Transverse colon (tissue), 4 donors: Measurements from ENCODE around the gene C19orf38. TPM values are rescaled to one million over a fixed set of nuclear protein-coding genes. Genes with fewer than 3 reads are reported as not detected.

Source experiments
- DNase-seq: peaks from one replicate; pipeline ENCODE4 v3.0.0-alpha.2; 2019
- H3K27ac ChIP-seq, 4 donors: fragments of 200-600 bp; sonication (generic); 2 replicates each; pipeline ENCODE4 v1.5.1; 2016 to 2018; ENCODE audit warnings: inconsistent platforms in 4 of 4
- H3K27me3 ChIP-seq: fragments of 200-600 bp; sonication (generic); 2 replicates; pipeline ENCODE4 v1.5.1; 2017; ENCODE audit warnings: inconsistent platforms
- H3K36me3 ChIP-seq, 4 donors: fragments of 200-600 bp; sonication (generic); 2 replicates each; pipeline ENCODE4 v1.5.1; 2017 to 2019; ENCODE audit warnings: inconsistent platforms in 4 of 4
- H3K4me1 ChIP-seq, 4 donors: fragments of 200-600 bp; sonication (generic); 2 replicates each; pipeline ENCODE4 v1.5.1; 2017 to 2020; ENCODE audit warnings: inconsistent platforms in 4 of 4
- H3K4me3 ChIP-seq, 4 donors: fragments of 200-600 bp; sonication (generic); 1 replicate in 1 of 4; 2 replicates in 3 of 4; pipeline versions ENCODE4 v1.5.1 to v1.6.1; 2017 to 2019; ENCODE audit warnings: inconsistent platforms in 4 of 4
- H3K9me3 ChIP-seq, 2 donors: fragments of 200-600 bp; sonication (generic); 2 replicates each; pipeline ENCODE4 v1.5.1; 2017 to 2019; ENCODE audit warnings: inconsistent platforms in 2 of 2
- EP300 ChIP-seq: sonication (generic); formaldehyde crosslinking; IDR thresholded peaks from one replicate; pipeline ENCODE4 v1.6.1; 2017; ENCODE audit warnings: antibody characterized with exemption, low read depth
- POLR2A ChIP-seq: fragments of 450-650 bp; IDR thresholded peaks from one replicate; pipeline ENCODE4 v1.6.1; 2016; ENCODE audit warnings: antibody characterized with exemption, mild to moderate bottlenecking, moderate library complexity
- POLR2AphosphoS5 ChIP-seq, 3 donors: sonication (generic); formaldehyde crosslinking; IDR thresholded peaks; one replicate each; pipeline ENCODE4 v1.6.1; 2016; ENCODE audit warnings: antibody characterized with exemption in 3 of 3
- WGBS, 2 donors: methylation state at CpG; one replicate each; pipeline ENCODE4 v1.1.5; 2018; ENCODE audit warnings: low coverage in 1 of 2; 5-methylcytosine and 5-hydroxymethylcytosine counted together
- in situ Hi-C, 4 donors: fragments of 200-750 bp; cut with MboI; loops; one replicate each; pipeline versions ENCODE4 v1.15.0 to v1.15.1; 2017; ENCODE audit warnings: low sequenced_read_pairs in 3 of 4, low pct_ligation_motif_present in 1 of 4, low pct_unique_long_range_greater_than_20kb in 1 of 4
- intact Hi-C: fragments of 100-400 bp; cut with DNase I; formaldehyde crosslinking; loops from one replicate; pipeline ENCODE4 v1.15.1; 2023; ENCODE audit warnings: low total_unique reads
- total RNA-seq, 4 donors: library from RNA; depleted of rRNA; stranded (reverse); fragments of >200 nt; gene quantifications; one replicate each; pipeline ENCODE4 v1.1.0, GENCODE V29; 2016
- TF ChIP-seq, protein P1 (sequence below), 5 experiments: fragments of 200-600 bp in 3 of 5; fragments of 450-650 bp in 2 of 5; sonication (generic) in 3 of 5; IDR thresholded peaks; 1 replicate in 2 of 5; 2 replicates in 3 of 5; pipeline ENCODE4 v1.5.1; 2016 to 2017; ENCODE audit warnings: antibody characterized with exemption in 5 of 5, inconsistent platforms in 3 of 5, mild to moderate bottlenecking in 2 of 5, moderate library complexity in 1 of 5

C19orf38 gene
- total RNA-seq, 4 donors from 2014 or later = 0.79 to 1.8 (median 0.96) TPM; not detected in 1

DNA sequence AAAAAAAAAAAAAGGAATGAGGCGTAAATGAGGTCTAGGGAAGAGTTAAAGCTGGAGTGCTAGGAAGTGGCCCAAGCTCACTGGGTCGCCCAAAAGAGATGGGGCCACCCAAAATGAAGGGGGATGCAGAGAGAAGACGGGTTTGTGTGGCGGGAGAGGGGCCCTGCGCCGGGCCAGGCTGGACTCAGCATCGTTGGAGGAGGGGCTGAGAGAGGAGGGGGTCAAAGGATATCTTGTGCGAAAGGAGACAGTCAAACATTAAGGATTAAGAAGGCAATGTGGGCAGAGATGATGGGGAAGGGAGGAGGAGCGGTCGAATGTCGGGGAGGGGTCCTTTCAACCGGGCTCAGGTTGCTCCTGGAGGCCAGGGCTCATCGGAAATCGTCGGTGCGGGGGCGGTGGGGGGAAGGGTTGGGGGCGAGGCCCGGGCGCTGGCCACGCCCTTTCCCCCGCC is 22.3 kb downstream of the C19orf38 start:
- TF ChIP-seq POLR2A = peak; percentile 14
- TF ChIP-seq EP300 = no peak
- Histone ChIP-seq H3K27me3 (no peaks in the 10 kb centered on the region), H3K4me1 (peaks cover 11 to 31% (median 24%) of the 10 kb centered on the region in 4 donors), H3K36me3 (no peaks in the 10 kb centered on the region), H3K27ac (peak overlapping the region; percentile 77 to 90 (median 86)), H3K4me3 (peak overlapping the region; percentile 32 to 58 (median 39)), H3K9me3 (no peaks in the 10 kb centered on the region)
- 2 to 3% methylated on average over 6 to 21 of the region's 22 CpGs for WGBS, 2 donors
- DNase-seq = no peak
- in situ Hi-C loops (loop anchor here in 2 of 4 donors (25.0 kb wide), 1 partner anchor 158 kb away; the partner anchor contains the start of genes DNM2 (in 2 of the 2) and QTRT1 (in 2 of the 2)), intact Hi-C loops (loop anchor here (10.0 kb wide), 1 partner anchor 54 kb away; the partner anchor contains the start of genes TIMM29 and YIPF2)

DNA sequence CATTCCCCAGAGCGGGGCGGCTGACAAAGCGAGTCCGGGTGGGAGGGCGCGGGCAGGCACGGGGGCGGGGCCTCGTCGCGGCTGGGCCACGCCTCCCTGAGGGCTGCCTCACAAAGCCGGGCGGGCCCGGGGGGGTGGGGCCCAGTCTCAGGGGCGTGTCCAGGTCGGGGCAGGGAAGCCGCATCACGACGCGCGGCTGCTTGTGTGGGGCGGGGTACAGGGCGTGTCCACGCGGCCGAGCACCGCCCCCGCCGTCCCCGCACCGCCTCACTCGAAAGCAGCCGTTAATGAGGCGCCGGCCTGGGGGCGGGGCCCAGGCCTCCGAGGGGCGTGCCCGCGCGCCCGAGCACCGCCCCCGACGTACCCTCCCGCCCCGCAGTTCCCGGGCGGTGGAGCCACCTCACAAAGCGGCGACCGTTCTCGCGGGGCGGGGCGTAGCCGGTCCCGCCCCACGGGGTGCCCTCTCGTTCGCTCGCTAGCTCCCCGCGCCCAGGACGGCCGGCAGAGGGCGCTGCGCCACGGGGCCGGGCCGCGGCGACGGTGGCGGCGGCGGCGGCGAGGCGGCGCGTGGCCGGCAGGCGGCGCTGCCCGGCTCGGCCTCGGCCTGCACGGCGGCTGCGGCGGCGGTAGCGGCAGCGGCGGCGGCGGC is 22.9 kb downstream of the C19orf38 start, which contains the start of gene CARM1:
CARM1 (plus strand) TSS at position 599 of the 649 bp plus-strand sequence. CDS start 150 bp downstream, outside the sequence.
- TF ChIP-seq POLR2AphosphoS5 (IDR thresholded peaks at IDR 0.05) = peak in 2 of 3 donors; percentile 12 to 42
- TF ChIP-seq, protein P1, sequence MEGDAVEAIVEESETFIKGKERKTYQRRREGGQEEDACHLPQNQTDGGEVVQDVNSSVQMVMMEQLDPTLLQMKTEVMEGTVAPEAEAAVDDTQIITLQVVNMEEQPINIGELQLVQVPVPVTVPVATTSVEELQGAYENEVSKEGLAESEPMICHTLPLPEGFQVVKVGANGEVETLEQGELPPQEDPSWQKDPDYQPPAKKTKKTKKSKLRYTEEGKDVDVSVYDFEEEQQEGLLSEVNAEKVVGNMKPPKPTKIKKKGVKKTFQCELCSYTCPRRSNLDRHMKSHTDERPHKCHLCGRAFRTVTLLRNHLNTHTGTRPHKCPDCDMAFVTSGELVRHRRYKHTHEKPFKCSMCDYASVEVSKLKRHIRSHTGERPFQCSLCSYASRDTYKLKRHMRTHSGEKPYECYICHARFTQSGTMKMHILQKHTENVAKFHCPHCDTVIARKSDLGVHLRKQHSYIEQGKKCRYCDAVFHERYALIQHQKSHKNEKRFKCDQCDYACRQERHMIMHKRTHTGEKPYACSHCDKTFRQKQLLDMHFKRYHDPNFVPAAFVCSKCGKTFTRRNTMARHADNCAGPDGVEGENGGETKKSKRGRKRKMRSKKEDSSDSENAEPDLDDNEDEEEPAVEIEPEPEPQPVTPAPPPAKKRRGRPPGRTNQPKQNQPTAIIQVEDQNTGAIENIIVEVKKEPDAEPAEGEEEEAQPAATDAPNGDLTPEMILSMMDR (IDR thresholded peaks at IDR 0.05) = peak in 4 of 5 experiments; percentile 43 to 65 (median 55)
- no peak for TF ChIP-seq POLR2A
- no peak for TF ChIP-seq EP300
- DNase-seq = peak; percentile 100
- in situ Hi-C loops (loop anchor here in 2 of 4 donors (25.0 kb wide), 1 partner anchor 159 kb away; the partner anchor contains the start of genes DNM2 (in 2 of the 2) and QTRT1 (in 2 of the 2)), intact Hi-C loops (loop anchor here (10.0 kb wide), 1 partner anchor 54 kb away; the partner anchor contains the start of genes TIMM29 and YIPF2)
- Histone ChIP-seq H3K9me3 (no peaks in the 10 kb centered on the region), H3K36me3 (no peaks in the 10 kb centered on the region), H3K27ac (peak within 1 kb of the TSS; percentile 90 to 97 (median 92)), H3K4me1 (peaks cover 13 to 35% (median 25%) of the 10 kb centered on the region in 4 donors), H3K4me3 (peak within 1 kb of the TSS; percentile 75 to 96 (median 89)), H3K27me3 (no peaks in the 10 kb centered on the region)
- 3% methylated on average over 16 of the region's 99 CpGs; no CpG with 5 or more reads in 1 of the 2 donors for WGBS, 2 donors

DNA sequence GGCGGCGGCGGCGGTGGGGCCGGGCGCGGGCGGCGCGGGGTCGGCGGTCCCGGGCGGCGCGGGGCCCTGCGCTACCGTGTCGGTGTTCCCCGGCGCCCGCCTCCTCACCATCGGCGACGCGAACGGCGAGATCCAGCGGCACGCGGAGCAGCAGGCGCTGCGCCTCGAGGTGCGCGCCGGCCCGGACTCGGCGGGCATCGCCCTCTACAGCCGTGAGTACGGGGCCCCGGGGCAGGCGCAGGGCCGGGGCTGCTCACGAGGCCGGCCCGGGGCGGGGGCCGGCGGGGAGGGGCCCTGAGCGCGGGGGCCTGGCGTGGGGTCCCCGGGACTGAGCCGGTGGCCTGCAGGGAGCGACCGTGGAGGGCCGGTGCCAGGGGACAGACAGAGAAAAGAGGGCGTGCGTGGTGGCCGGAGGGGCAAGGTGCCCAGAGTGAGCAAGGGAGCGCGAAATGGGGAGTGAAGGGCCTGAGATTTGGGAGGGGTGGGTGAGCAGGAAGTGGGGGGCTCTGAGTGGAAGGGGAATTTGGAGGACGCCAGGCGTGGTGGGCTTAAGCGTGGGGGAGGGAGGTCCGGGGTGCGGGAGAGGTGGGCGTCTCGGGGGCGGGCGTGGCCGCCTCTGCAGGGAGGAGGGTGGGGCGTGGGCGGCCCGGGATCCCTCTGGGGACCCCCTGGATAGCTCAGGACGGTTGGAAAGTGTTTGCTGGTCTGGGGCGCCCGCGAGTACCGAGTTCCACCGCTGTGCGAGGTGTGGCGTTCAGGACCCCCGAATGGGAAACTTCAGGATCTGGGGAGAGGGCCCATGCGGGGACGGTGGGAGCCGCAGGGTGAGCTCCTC is 23.7 kb downstream of the C19orf38 start:
- no peak for TF ChIP-seq POLR2A
- TF ChIP-seq, protein P1 (IDR thresholded peaks at IDR 0.05) = peak; percentile 12 to 66 (median 30)
- WGBS, 2 donors = 1% methylated on average over 44 of the region's 90 CpGs; no CpG with 5 or more reads in 1 of the 2 donors
- intact Hi-C loops (loop anchor here (10.0 kb wide), 1 partner anchor 53 kb away; the partner anchor contains the start of genes TIMM29 and YIPF2), in situ Hi-C loops (loop anchor here in 2 of 4 donors (25.0 kb wide), 1 partner anchor 160 kb away; the partner anchor contains the start of genes DNM2 (in 2 of the 2) and QTRT1 (in 2 of the 2))
- no peaks in the 10 kb centered on the region for H3K9me3 ChIP-seq
- H3K27ac ChIP-seq = peak overlapping the region; percentile 88 to 97 (median 92)
- peak; percentile 44 for DNase-seq
- no peaks in the 10 kb centered on the region for H3K36me3 ChIP-seq
- no peaks in the 10 kb centered on the region for H3K27me3 ChIP-seq
- H3K4me3 ChIP-seq = peak overlapping the region; percentile 75 to 96 (median 89)
- peaks cover 19 to 41% (median 31%) of the 10 kb centered on the region in 4 donors for H3K4me1 ChIP-seq

DNA sequence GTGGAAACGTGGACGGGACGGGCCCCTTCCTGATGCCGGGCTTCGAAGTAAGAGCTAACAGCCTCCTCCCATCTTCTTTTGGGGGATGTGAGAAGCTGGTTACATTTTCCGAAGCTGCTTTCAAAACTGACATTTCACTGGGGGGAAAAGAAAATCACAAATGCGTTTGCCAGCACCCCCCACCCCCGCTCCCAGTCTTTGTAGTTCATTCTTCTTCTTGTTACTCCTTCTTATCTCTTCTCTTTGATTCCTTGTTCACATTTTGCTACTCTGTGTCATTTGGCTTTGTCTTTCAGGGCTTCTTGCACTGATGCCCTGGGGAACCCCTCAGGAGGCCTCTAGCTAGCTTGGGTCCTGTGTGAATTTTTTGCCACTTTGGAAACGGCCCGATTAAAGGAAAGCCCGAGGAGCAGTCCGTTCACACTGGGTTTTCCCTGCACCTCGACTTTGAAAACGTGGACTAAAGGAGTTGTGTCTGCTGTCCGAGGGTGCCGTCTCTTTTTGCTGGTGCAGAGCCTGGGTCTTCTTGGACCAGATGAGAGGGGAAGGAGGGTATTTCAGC is 24.4 kb downstream of the C19orf38 start:
- 0 to 3% methylated on average over 2 to 16 of the region's 16 CpGs for whole genome bisulfite sequencing, 2 donors
- no peaks in the 10 kb centered on the region for H3K36me3 ChIP-seq
- TF ChIP-seq POLR2A = no peak
- TF ChIP-seq, protein P1 (IDR thresholded peaks at IDR 0.05) = peak in 1 of 5 experiments; percentile 8
- intact Hi-C loops (loop anchor here (10.0 kb wide), 1 partner anchor 52 kb away; the partner anchor contains the start of genes TIMM29 and YIPF2), in situ Hi-C loops (loop anchor here in 2 of 4 donors (25.0 kb wide), 1 partner anchor 160 kb away; the partner anchor contains the start of genes DNM2 (in 2 of the 2) and QTRT1 (in 2 of the 2))
- peak overlapping the region; percentile 88 to 97 (median 92) for H3K27ac ChIP-seq
- H3K4me1 ChIP-seq = peaks cover 24 to 48% (median 33%) of the 10 kb centered on the region in 4 donors
- DNase-seq = no peak
- H3K9me3 ChIP-seq = no peaks in the 10 kb centered on the region
- H3K4me3 ChIP-seq = peak overlapping the region; percentile 75 to 96 (median 89)
- H3K27me3 ChIP-seq = no peaks in the 10 kb centered on the region
